HG02759 (cell line): ENCODE data around the gene CCDC88C.
"Not testable (repeated sequence)": the region's sequence is repeated elsewhere in the genome, so short reads cannot be mapped to it uniquely, and the experiment has no call there.

Experiments used
- ATAC-seq: cut with Tn5 transposase; IDR thresholded peaks from one replicate; pipeline ENCODE4 v1.9.1; 2021; ENCODE audit warnings: mild to moderate bottlenecking, moderate library complexity; ENCODE audit not compliant: unreplicated experiment

The CCDC88C gene

DNA sequence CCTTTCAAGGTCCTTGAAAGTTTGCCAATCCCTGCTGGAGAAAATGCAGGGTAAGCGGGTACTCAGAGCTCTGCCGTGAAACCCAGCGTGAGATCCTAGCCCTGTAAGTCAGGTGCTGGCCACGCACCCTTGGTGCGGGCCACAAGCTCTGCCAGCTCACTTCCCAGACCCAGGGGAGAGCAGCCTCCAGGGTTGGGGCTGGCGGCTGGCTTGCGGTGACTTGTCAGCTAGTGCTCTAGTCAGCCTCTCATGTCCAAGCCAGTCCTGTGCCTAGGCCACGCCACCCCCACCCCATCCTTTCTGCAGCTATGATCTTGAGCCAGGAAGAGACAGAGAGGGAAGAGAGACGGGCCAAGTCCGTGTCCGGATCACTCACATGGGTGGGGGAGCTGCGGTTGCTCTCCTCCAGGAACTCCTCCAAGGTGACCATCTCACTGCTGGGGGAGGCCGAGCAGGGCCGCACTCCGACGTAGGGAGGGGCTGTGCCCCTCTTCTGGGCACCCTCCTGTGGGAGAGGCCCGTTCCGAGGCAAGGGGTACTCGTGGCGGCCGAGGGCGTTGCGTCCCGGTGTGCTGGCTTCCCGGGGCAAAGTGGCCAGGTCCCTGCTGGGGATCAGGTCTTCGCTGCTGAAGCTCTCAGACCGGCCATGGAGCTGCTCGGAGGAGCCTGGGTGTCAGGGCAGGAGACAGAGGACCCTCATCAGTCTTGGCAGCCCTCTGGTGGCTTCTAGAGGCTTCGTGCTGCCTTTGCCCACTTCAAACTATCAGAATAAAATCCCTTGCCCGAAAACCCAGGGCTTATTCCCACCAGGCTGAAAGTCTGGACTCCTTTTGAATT, 139.9 kb downstream of the CCDC88C start:
- no peak for ATAC-seq

DNA sequence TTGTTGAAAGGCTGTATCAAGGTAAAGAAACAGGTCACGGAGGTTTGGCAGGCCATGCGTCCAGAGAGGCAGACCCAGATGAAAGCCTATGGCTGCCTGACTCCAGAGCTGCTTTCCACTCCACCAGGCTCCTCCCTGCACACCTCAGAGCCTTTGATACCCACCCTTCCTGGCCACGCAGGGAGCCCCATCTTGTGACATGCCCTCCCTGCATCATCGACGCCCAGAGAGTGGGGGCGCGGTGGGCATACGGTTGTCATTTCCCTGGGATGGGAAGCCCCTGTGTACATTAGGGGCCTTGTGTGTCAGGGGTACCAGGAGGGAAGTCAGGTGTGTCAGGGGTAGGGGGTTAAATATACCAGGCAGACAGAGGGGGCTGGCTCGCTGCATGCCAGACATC, 142.8 kb downstream of the CCDC88C start:
- ATAC-seq = no peak

GRCh38 chr14:91273885-91274273, 143.7 kb downstream of the CCDC88C start:
- no peak for ATAC-seq

DNA sequence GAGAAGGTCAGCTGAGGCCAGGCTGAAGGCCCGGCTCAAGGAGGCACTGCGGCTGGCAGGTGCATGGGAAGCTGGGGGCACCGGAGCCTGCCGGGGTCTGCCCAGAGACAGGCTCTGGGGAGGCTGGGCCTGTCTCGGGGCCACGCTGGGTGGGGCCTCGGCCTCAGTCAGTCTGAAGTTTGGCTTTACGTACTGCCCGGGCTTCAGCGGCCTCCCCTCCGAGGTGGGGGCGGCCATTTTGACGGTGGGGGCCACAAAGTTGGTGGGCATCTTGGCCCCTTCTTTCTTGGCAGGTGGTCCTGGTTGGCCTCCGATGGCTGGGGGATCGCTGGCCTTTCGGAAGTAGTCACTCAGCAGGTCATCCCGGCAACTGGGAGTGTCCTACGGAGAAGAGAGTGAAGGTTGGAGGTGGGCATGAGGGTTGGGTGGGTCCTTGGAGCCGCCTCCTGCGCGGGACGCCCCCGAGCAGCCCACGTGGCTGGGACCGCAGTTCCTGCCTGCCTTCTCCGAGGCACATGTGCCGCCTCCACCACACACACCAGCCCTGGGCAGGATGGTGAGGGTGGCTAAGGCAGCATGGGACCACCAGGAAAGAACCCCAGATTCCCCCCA, 144.2 kb downstream of the CCDC88C start:
- ATAC-seq = no peak

- ATAC-seq = no peak
Observed at GRCh38 chr14:91272341-91273272, 145.0 kb downstream of the CCDC88C start.

DNA sequence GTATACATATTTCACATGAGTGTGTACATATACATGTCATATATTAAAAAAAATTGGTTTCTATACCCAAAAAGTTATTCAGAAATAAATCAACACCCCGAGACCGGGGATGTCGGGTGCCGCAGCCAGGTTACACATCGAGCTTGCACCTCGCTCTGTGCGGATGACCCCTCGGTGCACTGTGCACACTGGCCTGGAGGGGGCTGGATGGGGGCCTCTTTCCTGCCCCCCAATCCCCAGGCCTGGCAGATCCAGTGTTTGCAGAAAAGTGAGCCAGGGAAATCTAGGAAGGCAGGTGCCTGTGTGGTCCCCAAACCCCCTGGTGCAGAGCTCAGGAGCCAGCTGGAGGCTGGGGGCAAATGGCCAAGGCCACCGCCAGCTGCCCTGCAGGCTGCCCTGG, 146.0 kb downstream of the CCDC88C start:
- no peak for ATAC-seq

DNA sequence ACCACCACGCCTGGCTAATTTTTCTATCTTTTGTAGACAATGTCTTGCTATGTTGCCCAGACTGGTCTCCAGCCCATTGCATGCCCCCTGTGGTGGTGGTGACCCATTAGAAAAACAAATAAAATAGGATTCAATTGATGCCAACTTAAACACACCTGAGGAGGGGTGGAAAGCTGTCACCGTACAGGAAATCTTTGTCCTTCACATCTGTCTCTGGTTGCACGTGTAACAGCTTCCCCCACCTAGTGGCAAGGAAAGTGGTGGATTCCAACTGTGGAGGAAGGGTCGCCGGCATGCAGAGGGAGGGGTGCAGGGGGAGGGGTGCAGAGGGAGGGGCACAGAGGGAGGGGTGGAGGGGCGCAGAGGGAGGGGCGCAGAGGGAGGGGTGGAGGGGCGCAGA, 147.0 kb downstream of the CCDC88C start:
- no peak for ATAC-seq

DNA sequence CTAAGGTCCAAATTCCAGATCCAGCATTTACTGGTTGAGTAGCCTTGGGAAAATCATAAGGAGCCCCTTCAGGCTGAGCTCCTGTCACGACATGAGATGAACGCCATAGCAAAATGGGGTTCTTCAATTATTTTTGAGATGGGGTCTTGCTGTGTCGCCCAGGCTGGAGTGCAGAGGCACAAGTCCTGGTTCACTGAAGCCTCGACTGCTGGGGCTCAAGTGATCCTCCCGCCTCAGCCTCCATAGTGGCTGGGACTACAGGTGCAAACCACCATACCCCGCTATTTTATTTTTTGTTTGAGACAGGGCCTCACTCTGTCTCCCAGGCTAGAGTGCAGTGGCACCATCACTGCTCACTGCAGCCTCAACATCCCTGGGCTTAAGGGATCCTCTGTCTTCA, 147.4 kb downstream of the CCDC88C start:
- ATAC-seq = no peak

DNA sequence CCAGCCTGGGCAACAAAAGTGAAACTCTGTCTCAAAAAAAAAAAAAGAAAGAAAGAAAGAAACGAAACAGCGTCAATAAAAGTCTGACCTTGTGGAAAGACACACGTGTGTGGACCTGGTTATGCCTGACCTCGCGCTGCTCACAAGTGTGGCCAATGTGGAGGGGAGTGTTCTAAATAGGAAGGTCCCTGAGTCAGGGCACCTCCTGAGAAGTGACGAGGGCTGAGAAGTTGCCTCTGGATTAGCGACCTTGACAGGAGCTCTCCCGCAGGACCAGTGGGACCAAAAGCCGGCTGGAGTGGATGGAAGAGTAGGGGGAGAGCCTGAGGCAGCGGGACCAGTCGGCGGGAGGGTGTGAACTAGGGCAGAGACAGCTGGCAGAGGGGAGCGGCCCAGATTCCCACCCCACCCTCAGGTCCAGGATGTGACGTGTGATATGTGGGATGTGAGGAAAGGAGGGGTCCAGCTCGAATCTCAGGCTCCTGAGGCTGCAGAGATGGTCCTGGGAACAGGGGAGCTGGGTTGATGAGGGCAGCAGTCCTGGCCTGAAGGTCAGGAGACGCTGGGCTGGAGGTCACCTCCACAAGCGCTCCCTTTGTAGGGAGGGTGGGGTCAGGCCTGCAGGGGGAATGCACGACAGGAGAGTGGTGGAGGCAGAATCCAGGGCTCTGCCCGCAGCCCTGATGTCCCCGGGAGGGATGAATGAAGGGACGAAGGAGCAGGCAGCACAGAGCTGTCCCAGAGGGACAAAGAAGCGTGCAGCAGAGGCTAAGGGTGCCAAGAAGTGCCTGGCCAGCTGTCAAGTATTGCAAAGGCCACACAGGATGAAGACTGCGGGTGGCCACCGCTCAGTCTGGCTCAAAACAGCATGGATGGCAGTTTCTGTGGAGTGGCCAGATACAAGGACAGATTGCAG, 148.3 kb downstream of the CCDC88C start:
- ATAC-seq = no peak

GRCh38 chr14:91267965-91268437, 149.6 kb downstream of the CCDC88C start:
- ATAC-seq = no peak

GRCh38 chr14:91266276-91266675, 151.3 kb downstream of the CCDC88C start:
- ATAC-seq = not testable (repeated sequence)

DNA sequence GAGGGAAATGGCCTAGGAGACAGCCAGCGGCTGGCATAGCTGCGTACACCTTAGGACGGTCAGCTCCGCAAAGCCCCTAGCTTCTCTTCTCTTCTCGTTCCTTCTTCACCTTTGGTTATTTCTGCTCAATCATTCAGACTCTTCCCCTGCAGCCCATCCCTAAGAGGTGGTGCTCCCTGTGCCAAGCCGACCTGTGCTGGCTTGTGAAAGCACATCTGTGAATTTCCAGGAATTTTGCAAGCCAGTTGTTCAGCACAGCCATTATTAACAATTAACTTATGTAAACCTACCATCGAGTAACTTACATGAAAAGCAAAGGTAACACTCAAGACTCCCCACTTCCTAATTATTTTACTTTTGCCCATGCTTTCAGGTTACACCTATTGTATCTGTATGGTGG, 152.2 kb downstream of the CCDC88C start:
- no peak for ATAC-seq

- no peak for ATAC-seq
Observed at GRCh38 chr14:91264151-91265150, 153.2 kb downstream of the CCDC88C start.

DNA sequence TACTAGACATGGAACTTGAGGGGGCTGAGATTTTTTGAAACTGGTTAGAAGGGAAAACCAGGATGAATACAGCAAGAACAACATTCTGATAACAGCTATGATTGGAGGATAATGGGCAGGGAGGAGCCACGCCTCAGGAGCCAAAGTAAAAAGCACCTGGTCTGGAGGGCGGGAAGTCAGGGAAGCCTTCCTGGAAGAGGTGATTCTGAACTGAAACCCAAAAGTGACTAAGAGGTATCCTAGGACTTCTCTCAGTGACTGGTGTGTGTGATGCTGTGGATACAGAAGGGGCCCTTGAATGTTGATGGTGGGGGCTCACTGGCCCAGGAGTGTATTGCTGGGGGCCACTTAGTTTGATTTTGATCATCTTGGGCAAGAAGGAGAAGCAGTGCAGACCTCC, 154.3 kb downstream of the CCDC88C start:
- no peak for ATAC-seq

DNA sequence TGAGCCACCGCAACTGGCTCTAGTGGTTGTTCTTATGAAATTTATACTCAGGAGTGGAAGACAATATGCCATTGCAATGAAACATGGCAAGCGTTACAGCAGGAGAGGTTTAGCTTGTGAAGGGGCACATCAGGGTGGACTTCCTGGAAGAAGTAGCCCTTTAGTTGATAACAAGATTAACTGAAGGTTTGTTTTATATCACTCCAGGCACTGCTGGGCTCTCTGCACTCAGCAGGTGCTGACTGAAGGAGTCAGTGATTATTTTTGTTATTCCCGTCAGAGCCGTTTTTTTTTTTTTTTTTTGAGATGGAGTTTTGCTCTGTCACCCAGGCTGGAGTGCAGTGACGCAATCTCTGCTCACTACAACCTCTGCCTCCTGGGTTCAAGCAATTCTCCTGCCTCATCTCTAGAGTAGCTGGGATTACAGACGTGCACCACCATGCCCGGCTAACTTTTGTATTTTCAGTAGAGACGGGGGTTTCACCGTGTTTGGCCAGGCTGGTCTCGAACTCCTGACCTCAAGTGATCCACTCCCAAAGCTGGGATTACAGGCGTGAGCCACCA, 155.6 kb downstream of the CCDC88C start:
- ATAC-seq = no peak

- ATAC-seq = no peak
Observed at GRCh38 chr14:91261115-91261514, 156.5 kb downstream of the CCDC88C start.

- ATAC-seq = no peak
Observed at GRCh38 chr14:91258876-91259275, 158.7 kb downstream of the CCDC88C start.

DNA sequence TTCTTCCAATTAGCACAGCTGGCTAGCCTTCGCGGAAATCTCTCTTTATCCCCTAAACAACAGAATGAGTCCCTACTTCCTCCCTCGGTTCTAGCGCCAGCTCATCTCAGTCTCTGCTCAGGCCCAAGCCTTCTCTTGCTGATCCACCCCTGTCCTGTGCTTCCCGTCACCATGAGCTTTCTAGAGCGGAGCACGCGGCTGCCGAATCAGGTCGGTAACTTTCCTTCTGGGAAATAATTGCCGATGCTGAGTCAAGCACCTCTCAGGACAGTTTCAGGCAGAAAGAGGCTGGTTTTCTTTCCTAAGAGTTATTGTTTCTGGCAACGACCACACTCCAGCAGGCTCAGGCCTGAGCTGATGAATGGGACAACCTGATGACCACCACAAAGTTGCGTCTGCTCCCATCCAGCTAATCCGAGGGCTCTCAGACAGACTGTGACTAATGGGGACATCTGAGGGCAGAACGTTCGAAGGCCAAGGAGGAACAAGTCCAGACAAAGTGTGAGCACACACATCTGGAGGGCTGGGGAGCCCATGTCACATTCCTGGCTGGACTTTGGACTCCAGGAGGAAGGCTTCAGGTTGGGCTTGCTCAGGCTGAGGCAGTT, 159.5 kb downstream of the CCDC88C start:
- ATAC-seq = no peak
